HUES48 (cell line): ENCODE measurements around the gene SH3BP1.

ENCODE experiments used
- H3K27ac ChIP-seq: one replicate; pipeline ENCODE4 v1.7.0; 2013; ENCODE audit warnings: low read depth, low read length, inconsistent platforms
- H3K27me3 ChIP-seq: 2 replicates; pipeline ENCODE4 v1.6.1; 2013; ENCODE audit warnings: mild to moderate bottlenecking, low read length; ENCODE audit not compliant: control insufficient read depth, insufficient read depth
- H3K36me3 ChIP-seq: 2 replicates; pipeline ENCODE4 v1.6.1; 2013; ENCODE audit warnings: low read length; ENCODE audit not compliant: control insufficient read depth, insufficient read depth
- H3K4me1 ChIP-seq: 2 replicates; pipeline ENCODE4 v1.6.1; 2013; ENCODE audit warnings: mild to moderate bottlenecking, low read length; ENCODE audit not compliant: control insufficient read depth, insufficient read depth
- H3K4me3 ChIP-seq: 2 replicates; pipeline ENCODE4 v1.5.1; 2013; ENCODE audit warnings: mild to moderate bottlenecking, low read depth, low read length
- H3K9ac ChIP-seq: 2 replicates; pipeline ENCODE4 v1.6.1; 2013; ENCODE audit warnings: mild to moderate bottlenecking, low read depth, low read length, moderate library complexity
- H3K9me3 ChIP-seq: 2 replicates; pipeline ENCODE4 v1.6.1; 2013; ENCODE audit warnings: low read length; ENCODE audit not compliant: control insufficient read depth, insufficient read depth

The SH3BP1 gene

GRCh38 chr22:37627545-37627944 is 11.9 kb upstream of the SH3BP1 start:
- Histone ChIP-seq H3K27me3 (no peaks in the 10 kb centered on the region), H3K9ac (no peak overlapping the region), H3K9me3 (no peaks in the 10 kb centered on the region), H3K4me3 (no peak overlapping the region), H3K36me3 (peaks cover 57% of the 10 kb centered on the region), H3K27ac (no peak overlapping the region), H3K4me1 (peaks cover 4% of the 10 kb centered on the region)

- H3K4me1 ChIP-seq = peaks cover 13% of the 10 kb centered on the region
- H3K36me3 ChIP-seq = peaks cover 52% of the 10 kb centered on the region
- no peak overlapping the region for H3K9ac ChIP-seq
- no peak overlapping the region for H3K4me3 ChIP-seq
- no peaks in the 10 kb centered on the region for H3K27me3 ChIP-seq
- H3K27ac ChIP-seq = no peak overlapping the region
- H3K9me3 ChIP-seq = no peaks in the 10 kb centered on the region
Measured at GRCh38 chr22:37628830-37629229, 10.6 kb upstream of the SH3BP1 start.

GRCh38 chr22:37629928-37630327 is 9.5 kb upstream of the SH3BP1 start:
- peaks cover 43% of the 10 kb centered on the region for H3K36me3 ChIP-seq
- H3K27ac ChIP-seq = no peak overlapping the region
- no peaks in the 10 kb centered on the region for H3K27me3 ChIP-seq
- H3K9me3 ChIP-seq = no peaks in the 10 kb centered on the region
- peaks cover 21% of the 10 kb centered on the region for H3K4me1 ChIP-seq
- no peak overlapping the region for H3K9ac ChIP-seq
- H3K4me3 ChIP-seq = no peak overlapping the region

DNA sequence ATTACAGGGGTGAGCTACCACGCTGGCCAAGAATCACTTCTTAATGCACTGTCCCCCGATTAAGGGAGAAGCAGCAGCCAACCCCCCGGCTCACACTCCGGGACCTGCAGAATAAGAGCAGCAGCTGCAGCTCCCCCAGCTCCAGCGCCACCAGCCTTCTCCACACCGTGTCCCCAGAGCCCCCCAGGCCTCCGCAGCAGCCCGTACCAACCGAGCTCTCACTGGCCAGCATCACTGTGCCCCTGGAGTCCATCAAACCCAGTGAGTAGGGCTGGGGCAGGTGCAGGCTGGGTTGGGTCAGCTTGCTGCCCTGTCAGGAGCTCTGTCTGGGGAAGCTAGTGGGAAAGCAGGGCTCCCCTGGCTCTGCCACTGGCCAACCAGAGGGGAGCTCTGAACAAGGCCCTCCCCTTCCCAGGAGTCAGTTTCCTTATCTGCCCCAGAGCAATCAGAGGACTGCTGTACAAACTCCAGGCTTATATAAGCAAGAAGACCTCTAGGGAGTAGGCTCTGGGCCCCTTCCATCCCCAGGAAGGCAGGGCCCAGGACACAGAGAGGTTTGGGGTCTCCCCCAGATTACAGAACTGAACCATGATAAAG is 8.5 kb upstream of the SH3BP1 start:
- H3K9me3 ChIP-seq = no peaks in the 10 kb centered on the region
- H3K9ac ChIP-seq = no peak overlapping the region
- peaks cover 33% of the 10 kb centered on the region for H3K36me3 ChIP-seq
- H3K27me3 ChIP-seq = no peaks in the 10 kb centered on the region
- H3K4me1 ChIP-seq = peaks cover 21% of the 10 kb centered on the region
- no peak overlapping the region for H3K27ac ChIP-seq
- H3K4me3 ChIP-seq = no peak overlapping the region

GRCh38 chr22:37631448-37632173 is 7.9 kb upstream of the SH3BP1 start:
- H3K9ac ChIP-seq = no peak overlapping the region

GRCh38 chr22:37632174-37633088 is 7.0 kb upstream of the SH3BP1 start:
- Histone ChIP-seq H3K4me3 (no peak overlapping the region), H3K4me1 (peaks cover 25% of the 10 kb centered on the region), H3K36me3 (peaks cover 29% of the 10 kb centered on the region), H3K27ac (no peak overlapping the region), H3K9ac (no peak overlapping the region), H3K27me3 (no peaks in the 10 kb centered on the region), H3K9me3 (no peaks in the 10 kb centered on the region)

More at GRCh38 chr22:37631448-37632173, 7.9 kb upstream of the SH3BP1 start:
- no peak overlapping the region for H3K27ac ChIP-seq
- no peaks in the 10 kb centered on the region for H3K9me3 ChIP-seq
- peaks cover 23% of the 10 kb centered on the region for H3K4me1 ChIP-seq
- peaks cover 30% of the 10 kb centered on the region for H3K36me3 ChIP-seq
- no peaks in the 10 kb centered on the region for H3K27me3 ChIP-seq
- no peak overlapping the region for H3K4me3 ChIP-seq

- peaks cover 25% of the 10 kb centered on the region for H3K4me1 ChIP-seq
- H3K4me3 ChIP-seq = no peak overlapping the region
- H3K27ac ChIP-seq = peak overlapping the region; percentile 57
- H3K36me3 ChIP-seq = peaks cover 29% of the 10 kb centered on the region
- no peak overlapping the region for H3K9ac ChIP-seq
- H3K9me3 ChIP-seq = no peaks in the 10 kb centered on the region
- no peaks in the 10 kb centered on the region for H3K27me3 ChIP-seq
Measured at GRCh38 chr22:37633089-37633624, 6.3 kb upstream of the SH3BP1 start.

- Histone ChIP-seq H3K9ac (peak overlapping the region; percentile 8; the same call in 1 of the 2 replicates), H3K4me3 (peak overlapping the region; percentile 42), H3K36me3 (peaks cover 27% of the 10 kb centered on the region), H3K9me3 (no peaks in the 10 kb centered on the region), H3K4me1 (peaks cover 31% of the 10 kb centered on the region), H3K27ac (peak overlapping the region; percentile 57), H3K27me3 (no peaks in the 10 kb centered on the region)
Measured at GRCh38 chr22:37633625-37634416, 5.6 kb upstream of the SH3BP1 start.

DNA sequence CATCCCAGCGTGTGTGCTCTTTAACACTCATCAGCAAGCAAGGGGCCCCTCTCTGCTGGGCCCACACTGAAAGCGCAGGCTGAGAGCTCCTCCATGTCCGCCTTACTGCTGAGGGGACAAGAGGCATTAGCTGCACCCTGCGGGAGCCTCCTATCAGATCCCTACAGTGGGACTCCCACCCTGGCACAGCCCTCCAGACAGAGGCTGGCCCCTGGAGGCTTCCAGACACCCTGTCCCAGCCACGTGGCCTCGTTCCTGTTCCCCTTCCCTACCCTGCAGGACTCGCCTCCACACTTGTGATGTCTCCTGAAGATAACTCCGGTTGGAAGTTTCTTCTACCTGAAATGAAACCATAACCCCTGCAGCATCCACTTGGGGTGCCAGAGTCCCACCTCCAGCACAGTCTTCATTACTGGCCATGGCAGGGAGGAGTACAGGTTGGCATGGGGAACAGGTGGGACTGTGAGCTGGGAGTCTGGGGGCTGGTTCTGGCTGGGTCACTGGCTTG is 5.0 kb upstream of the SH3BP1 start:
- Histone ChIP-seq H3K9me3 (no peaks in the 10 kb centered on the region), H3K4me3 (peak overlapping the region; percentile 42), H3K27ac (peak overlapping the region; percentile 57), H3K9ac (peak overlapping the region; percentile 8; the same call in 1 of the 2 replicates), H3K36me3 (peaks cover 23% of the 10 kb centered on the region; the same call in 1 of the 2 replicates), H3K4me1 (peaks cover 34% of the 10 kb centered on the region), H3K27me3 (no peaks in the 10 kb centered on the region)

DNA sequence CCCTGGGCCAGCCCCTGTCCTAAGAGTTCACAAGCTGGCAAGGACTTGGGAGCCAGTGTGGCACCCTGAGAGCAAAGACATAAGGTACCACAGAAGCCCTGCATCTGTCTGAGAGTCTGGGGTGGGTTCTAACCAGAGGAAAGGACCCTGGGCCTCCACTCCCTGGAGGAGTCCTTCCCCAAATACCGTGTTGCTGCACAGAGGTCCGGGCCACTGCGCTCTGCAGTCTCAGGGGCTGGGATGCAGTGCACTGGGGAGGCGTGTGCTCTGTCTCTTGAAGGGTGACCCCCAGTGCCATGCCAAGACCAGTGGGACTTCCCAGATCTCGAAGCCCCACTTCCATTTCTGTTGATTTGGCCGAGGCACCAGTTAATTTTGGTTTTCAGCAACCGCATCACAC is 4.3 kb upstream of the SH3BP1 start:
- Histone ChIP-seq H3K4me1 (peaks cover 34% of the 10 kb centered on the region), H3K9ac (no peak overlapping the region), H3K27me3 (no peaks in the 10 kb centered on the region), H3K36me3 (peaks cover 18% of the 10 kb centered on the region; the same call in 1 of the 2 replicates), H3K4me3 (no peak overlapping the region), H3K27ac (no peak overlapping the region), H3K9me3 (no peaks in the 10 kb centered on the region)
